ENCODE data around the gene CALM1.

Gene CALM1

DNA sequence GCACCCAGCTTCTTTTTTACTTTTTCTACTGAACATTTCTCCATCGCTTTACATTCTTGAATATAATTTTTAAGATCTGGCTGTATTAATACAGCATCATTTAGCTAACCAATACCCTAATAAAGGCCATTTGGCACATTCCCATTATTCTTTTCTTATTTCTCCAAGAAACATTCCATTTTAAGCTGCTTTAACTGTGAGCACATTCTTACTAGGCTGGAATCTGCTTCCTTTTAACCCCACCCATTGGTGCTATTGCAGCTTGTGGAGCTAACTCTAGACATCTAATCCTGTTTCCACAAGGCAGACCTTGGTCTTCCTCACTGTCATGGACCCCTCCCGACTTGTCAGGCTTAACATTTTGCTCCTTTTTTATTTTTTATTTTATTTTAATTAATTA lies 15.2 kb downstream of the CALM1 start:
- no peak for DNase-seq

GRCh38 chr14:90416720-90417119 lies 19.9 kb downstream of the CALM1 start:
- DNase-seq: no peak

GRCh38 chr14:90418053-90418452 lies 21.2 kb downstream of the CALM1 start:
- DNase-seq: no peak

- no peak for DNase-seq
Measured at GRCh38 chr14:90419200-90419599, 22.4 kb downstream of the CALM1 start.

DNA sequence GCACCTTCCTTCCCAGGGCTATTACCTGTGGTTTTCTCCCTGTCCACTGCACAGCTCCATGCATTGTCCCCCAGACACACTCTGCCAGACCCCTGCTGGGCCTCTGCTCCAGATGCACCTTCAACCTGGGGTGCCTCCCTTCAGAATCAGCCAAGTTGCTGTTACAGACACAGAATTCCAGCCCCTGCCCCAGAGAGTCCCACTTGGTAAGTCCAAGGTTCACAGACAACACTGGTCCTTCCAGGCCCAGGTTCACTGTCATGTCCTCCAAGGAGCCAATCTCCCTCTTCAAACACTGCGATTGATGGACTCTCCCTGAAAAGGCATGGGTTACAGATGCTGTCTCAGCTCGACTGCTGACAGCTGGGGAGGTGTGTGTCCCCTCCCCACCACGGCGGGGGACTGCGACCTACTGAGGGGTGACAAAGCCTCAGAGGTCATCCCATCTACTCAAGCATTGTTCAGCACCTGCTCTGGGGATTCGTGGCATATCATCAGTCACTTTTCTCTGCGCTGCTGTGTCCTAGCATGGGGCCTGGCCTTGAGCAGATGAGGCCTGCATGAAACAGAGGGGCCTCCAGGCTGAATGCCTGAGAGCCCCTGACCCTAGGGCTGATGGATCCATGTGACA lies 24.3 kb downstream of the CALM1 start:
- no peak for DNase-seq

DNA sequence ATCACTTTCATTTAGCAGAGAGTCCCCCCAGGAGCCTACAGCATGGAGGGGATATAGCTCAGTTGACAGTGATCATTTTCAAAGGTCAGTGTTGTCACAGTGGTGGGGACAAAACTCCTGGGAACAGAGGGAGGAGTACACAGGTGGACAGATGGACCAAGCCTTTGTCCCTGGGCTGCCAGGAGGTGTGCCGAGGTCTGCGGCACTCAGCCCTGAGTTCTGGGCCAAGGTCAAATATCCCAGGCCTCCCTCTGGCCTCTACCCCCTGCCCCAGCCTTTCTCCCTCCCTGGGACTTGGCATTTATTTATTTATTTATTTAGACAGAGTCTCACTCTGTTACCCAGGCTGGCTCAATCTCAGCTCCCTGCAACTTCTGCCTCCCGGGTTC lies 24.8 kb downstream of the CALM1 start:
- DNase-seq: no peak

GRCh38 chr14:90423166-90423565 lies 26.3 kb downstream of the CALM1 start:
- DNase-seq: no peak

DNA sequence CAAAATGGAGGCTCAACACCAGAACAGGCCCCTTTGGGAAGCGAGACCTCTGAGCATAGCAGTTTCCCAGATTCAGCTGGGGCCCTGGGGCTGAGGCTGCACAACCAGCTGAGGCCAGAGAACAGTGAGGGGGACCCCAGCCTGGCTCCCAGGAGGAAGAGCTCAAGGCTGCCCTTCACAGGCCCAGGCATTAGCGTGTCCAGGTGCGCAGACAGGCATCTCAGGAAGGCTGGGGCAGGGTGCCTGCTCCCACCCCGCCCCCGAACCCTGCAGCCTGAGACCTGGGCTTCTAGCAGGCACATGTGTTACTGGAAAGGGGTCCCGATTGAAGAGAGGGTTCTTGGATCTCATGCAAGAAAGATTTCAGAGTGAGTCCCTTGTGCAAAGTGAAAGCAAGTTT lies 27.2 kb downstream of the CALM1 start:
- no peak for DNase-seq

GRCh38 chr14:90424686-90425372 lies 28.0 kb downstream of the CALM1 start:
- no peak for DNase-seq

DNA sequence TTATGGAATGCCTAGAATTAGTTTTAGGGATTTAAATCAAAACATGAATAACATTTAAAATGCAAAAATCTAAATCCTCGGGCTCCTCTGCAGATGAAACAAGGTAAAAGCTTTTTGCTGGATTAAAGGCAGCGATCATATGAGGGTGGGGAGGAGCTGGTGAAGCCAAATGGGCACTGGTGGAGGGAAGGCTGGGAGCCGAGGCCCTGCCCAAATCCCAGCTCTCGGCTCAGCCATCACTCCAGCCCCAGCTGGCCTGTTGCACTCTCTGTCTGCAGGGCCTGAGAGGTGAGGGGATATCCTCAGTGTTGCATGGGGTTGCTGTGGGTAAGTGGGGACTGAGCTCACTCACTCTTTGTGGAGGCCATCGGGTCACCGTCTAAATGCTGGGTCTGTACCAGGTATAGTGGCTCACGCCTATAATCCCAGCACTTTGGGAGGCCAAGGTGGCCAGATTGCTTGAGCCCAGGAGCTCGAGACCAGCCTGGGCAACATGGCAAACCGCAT lies 28.6 kb downstream of the CALM1 start:
- no peak for DNase-seq

DNA sequence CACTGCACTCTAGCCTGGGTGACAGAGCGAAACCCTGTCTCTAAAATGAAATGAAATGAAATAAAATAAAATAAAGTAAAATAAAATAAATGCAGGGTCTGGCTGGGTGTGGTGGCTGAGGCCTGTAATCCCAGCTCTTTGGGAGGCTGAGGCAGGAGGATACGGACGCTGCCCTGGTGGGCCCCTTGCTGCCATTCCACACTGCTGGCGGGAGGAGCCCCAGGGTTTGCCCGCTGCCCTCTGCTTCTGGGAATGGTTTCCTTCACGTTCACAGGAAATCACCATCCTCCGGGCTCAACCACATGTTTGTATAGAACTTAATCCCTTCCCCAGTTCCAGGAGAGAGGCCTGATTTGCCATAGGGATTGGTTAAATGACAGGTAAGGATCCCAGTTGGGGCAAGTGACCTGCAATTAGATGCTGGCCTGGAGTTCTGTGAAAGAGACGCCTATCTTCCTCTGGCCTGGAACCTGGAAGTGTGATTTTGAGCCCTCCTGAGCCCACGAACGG lies 29.3 kb downstream of the CALM1 start:
- no peak for DNase-seq

GRCh38 chr14:90426663-90427062 lies 29.8 kb downstream of the CALM1 start:
- DNase-seq: no peak

DNA sequence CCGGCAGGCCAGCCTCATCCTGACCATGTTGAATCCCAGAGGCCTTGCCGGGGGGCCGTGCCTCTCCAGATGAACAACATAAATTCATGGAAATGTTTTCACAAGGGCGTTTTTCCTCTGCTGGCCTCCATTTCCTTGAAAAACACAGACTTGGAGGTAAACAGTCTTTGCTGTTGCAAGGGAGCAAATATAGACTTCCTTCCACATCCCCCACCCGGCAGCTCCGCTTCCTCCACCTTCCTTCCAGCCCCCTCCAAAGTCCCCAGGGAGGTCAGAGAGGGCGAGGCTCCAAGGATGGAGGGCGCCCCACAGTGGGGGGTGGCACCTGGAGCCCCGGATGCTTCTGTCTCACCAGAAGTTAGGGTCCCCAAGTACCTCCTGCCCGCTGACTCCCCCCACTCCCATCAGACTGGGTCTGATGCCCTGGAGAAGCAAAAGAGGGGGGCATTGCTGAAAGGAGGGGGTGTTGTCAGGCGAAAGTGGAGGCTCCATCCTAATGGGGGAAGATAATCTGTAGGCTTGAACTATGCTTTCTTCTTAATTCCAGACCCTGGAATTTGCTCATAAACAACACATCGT lies 31.1 kb downstream of the CALM1 start:
- no peak for DNase-seq

- DNase-seq: no peak
Measured at GRCh38 chr14:90428676-90429075, 31.8 kb downstream of the CALM1 start.

DNA sequence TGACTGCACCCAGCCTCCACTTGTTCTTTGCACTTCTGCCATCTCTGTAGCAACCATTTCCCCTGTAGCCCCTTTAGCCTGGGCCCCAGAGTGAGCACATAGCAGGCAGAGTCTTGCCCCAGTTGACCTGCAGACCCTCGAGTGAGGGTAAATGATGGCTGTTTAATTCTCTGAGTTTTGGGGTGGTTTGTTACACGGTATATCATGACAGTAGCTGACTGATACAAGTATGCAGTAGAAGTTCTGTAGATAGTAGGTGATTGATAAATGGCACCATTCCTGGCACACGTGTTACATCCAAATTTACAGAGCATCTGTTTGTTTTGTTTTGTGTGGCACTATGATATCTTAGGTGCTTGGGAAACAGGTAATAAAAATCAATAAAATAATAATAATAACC lies 32.4 kb downstream of the CALM1 start:
- DNase-seq: no peak

- no peak for DNase-seq
Measured at GRCh38 chr14:90429754-90430153, 32.9 kb downstream of the CALM1 start.

DNA sequence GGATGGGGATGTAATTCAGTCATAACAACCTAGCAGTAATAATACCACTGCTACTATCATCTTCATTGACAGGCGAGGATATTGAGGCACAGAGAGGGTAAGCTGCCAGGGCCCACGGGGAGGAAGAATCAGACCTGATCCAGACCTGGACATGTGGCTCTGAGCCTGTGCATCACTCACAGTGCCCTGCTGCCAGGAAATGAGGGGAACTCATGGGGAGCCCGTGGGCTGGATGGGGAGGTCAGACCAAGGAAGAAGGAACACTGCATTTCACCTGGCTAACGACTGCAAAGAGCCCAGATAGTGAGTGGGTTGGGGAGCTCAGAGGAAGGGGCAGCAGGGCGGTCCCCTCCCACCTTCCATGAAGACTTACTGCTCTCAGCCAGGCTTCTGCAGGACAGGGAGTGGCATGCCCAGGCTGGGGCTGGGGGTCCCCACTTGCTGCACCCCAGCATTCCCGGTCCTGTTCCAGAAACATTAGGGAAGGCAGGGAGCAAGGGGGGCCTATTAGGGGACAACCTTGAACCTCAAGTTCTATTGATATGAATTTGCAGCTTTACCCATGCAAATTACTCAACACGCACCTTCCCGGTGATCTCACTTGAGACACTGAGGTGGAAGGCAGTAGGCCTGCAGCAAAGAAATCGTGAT lies 37.7 kb downstream of the CALM1 start:
- no peak for DNase-seq

GRCh38 chr14:90438841-90439240 lies 42.0 kb downstream of the CALM1 start:
- no peak for DNase-seq

GRCh38 chr14:90440021-90440451 lies 43.2 kb downstream of the CALM1 start:
- DNase-seq: no peak

DNA sequence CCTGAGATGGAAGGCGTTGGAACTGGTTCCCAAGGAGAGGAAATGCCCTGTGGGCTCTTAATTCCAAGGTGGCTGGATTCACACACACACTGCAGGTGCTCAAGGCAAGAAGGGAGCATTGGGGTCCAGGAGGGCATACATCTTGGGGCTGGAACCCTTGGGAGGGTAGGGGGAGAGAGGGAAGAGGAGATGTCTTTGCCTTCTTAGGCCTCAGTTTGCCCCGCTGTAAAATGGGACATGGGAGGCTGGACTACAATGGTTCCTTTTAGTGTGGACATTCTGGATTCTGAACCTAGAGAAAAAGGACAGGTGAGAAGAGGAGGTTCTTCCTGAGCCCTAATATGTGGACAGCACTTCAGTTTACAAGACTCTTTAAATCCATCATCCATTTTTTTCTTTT lies 43.8 kb downstream of the CALM1 start:
- DNase-seq: no peak

DNA sequence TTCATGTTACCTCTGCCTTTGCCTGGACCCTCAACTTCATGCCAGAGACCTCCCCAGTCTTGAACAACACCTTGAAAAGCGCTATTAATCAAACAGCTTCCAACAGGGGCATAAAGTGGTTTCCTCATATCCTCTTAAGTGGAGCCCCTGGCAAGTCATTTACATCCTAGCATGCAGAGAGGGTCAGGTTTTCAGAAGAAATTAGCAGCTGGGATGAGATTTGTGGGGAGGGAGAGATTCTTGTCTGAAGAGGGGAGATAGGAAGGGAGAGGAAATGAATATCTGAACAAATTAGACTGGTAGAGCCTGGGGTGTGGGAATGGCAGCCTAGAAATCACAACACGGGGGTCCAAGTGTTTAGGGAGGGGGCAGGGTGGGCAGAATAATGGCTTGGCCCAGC lies 45.6 kb downstream of the CALM1 start:
- no peak for DNase-seq

GRCh38 chr14:90443161-90444076 lies 46.6 kb downstream of the CALM1 start:
- DNase-seq: no peak

Data from T-helper 1 cell (primary cell).